ENCODE results near the gene CIAPIN1.

CIAPIN1 gene

GRCh38 chr16:57382535-57383275 is 64.5 kb downstream of the CIAPIN1 start:
- no peak for DNase-seq (ENCODE audit: low spot score)

- no peak for DNase-seq (ENCODE audit: low spot score)
Measured at GRCh38 chr16:57381791-57382534, 65.2 kb downstream of the CIAPIN1 start.

- no peak for DNase-seq (ENCODE audit: low spot score)
Measured at GRCh38 chr16:57380671-57381462, 66.3 kb downstream of the CIAPIN1 start.

- no peak for DNase-seq (ENCODE audit: low spot score)
Measured at GRCh38 chr16:57379579-57379978, 67.6 kb downstream of the CIAPIN1 start.

Data from HuH-7.5 (cell line).